HFF-Myc (cell line): ENCODE results near the gene VTI1A.

Experiments
- DNase-seq: peaks from one replicate; pipeline ENCODE4 v3.0.0-alpha.2; 2011; ENCODE audit warnings: low read depth; ENCODE audit errors: extremely low read depth
- H3K4me3 ChIP-seq: replicated peaks from 2 replicates; pipeline ENCODE4 v1.5.1; 2011; ENCODE audit warnings: low read depth, mild to moderate bottlenecking, control low read depth, low read length
- CTCF ChIP-seq: IDR thresholded peaks from 2 replicates; pipeline ENCODE4 v1.5.1; 2012; ENCODE audit warnings: mild to moderate bottlenecking, low read depth, low read length, control low read depth; ENCODE audit errors: missing control alignments

The VTI1A gene

DNA sequence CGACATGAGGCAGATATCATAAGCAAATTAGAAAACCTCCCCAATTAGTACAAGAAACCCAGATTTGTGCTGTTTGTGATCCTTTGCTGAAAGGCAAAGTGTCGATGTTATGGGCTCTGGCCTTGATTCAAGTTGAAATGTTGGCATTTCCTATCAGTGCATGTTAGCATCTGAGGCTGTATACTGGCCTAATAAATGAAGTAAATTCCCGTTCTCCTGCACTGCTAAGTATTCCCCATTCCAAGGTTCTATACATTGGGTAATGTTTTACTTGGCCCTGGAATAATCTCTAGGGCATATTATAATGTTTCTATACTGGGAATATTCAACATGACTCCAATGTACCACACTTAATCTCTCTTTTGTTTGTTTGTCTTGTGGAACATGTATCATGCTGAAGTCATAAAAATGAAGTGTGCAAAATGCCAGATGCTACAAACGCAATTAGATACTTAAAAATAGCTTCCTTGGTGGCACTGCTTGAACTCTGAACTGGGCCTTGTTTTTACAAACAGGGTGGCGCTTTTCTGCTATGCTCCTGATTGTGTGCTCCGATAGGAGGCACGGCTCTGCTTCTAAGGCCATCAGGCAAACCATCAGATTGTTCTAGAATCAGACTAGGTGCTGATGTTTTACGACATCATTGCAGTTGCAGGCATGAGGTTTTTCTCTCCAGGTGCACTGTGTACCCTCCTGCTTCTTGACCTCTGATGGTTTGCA lies 346.3 kb downstream of the VTI1A start:
- TF ChIP-seq CTCF, result no peak
- H3K4me3 ChIP-seq, result no peak overlapping the region
- DNase-seq, result no peak

DNA sequence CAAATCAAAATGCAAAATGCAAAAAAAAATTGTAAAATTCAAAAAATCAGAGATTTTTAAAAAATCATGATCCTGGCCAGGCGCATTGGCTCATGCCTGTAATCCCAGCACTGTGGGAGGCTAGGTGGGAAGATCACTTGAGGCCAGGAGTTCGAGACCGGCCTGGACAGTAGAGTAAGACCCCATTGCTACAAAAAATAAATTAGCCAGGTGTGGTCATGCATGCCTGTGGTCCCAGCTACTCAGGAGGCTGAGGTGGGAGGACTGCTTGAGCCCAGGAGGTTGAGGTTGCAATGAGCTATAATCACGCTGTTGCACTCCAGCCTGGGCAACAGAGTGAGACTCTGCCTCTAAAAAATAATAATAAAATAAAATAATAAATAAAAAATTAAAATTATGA lies 347.2 kb downstream of the VTI1A start:
- no peak for TF ChIP-seq CTCF
- H3K4me3 ChIP-seq, result no peak overlapping the region
- no peak for DNase-seq

DNA sequence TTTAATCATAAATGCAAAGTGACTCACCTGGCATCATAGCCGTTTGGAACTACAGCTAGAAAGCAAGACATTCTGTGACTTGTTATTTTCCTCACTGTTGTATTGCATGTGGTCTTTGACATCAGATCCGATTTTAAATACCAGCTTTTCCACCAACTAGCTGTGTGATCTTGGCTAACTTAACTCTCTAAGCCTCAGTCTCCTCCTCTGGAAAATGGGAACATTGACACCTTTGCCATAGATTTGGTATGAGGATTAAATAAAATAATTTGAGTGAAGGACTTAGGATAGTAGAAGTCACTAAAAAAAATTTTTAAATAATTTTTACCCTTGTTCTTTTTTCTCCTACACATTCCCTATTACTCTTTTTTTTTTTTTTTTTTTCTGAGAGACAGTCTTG lies 348.1 kb downstream of the VTI1A start:
- DNase-seq, result no peak
- TF ChIP-seq CTCF, result no peak
- H3K4me3 ChIP-seq, result no peak overlapping the region

DNA sequence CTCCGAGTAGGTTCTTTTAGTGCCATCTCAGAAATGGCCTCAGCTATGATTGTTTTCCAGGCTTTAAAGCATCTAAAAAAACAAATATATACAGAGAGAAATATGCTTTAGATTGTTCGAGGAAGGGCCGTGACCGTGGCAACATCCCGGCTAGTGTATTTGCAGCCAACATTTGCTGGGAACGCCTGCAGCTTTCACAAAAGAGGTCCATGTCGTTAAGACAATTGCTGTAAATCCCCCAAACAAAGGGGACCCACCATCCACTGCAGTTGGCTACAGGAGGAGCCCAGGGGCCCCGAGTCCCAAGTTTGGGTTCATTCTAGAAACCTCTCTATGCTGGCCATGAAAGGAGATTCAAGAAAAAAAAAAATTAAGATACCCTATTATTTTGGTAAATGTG lies 350.2 kb downstream of the VTI1A start:
- no peak overlapping the region for H3K4me3 ChIP-seq
- no peak for DNase-seq
- TF ChIP-seq CTCF, result no peak

- no peak for TF ChIP-seq CTCF
- no peak for DNase-seq
- no peak overlapping the region for H3K4me3 ChIP-seq
These were observed 350.8 kb downstream of the VTI1A start for GRCh38 chr10:112797855-112798254.

DNA sequence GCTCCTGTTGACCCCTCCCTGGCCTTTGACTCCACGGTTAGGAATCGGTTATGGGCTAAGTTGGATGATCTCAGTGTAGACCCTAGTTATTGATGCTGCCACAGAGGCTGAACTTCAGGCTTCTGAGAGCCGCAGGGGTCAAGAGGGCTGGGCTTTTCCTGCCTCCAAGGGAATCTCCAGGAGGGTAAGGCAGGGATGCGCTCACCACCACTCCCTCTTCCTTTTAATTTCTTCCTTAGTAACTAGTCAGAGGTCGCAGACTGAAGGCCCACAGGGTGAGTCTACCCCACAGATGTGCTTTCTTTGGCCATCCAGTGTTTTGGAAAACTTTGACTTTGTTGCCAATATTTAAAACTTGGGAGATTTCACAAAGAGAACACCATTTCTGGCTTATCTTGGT lies 352.0 kb downstream of the VTI1A start:
- no peak overlapping the region for H3K4me3 ChIP-seq
- no peak for DNase-seq
- no peak for TF ChIP-seq CTCF
